GM18867 (cell line): ENCODE results near the gene KDM4B.

ENCODE experiments used
- ATAC-seq: cut with Tn5 transposase; IDR thresholded peaks from one replicate; pipeline ENCODE4 v1.9.1; 2021; ENCODE audit warnings: mild to moderate bottlenecking, moderate library complexity; ENCODE audit not compliant: unreplicated experiment

The KDM4B gene

DNA sequence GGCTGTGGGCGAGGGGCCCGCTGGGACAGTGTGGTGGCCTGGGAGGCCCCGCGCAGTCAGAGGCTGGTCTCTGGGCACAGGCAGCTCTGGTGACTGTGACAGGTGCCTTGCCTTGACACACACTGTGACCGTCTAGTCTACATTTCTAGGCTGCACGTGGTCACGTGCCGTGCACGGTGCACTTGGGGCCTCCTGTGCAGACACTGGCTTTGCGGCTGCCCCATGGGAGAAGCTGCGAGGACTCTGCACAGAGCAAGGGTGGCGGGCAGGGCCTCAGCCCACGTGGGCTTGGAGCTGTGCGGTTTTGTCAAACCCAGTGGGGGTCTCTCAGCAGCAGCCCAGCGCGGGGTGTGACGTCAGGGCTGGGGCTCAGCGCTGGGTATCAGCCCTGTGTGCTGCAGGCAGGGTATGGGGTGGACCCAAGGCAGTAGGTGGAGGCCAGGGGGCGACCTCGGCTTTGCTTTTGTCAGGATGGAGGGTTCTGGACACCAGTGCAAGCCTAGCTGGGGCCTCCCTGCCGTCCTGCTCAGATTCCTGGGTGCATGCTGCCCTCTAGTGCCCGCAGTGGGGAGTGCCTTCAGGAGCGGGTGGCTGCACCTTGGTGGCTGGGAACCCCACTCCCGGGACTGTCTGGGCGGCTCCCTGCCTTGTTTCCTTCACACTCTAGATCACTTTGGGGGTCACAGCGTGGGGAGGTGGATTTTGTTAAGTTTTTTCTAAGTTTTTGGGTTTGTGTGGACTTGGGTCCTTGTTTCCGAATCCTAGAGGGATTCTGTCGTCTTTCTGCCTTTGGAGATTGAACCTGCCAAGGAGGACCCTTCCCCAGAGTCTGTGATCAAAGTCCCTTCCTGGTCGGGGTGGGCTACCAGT is 62.6 kb downstream of the KDM4B start:
- peak; percentile 54 for ATAC-seq

DNA sequence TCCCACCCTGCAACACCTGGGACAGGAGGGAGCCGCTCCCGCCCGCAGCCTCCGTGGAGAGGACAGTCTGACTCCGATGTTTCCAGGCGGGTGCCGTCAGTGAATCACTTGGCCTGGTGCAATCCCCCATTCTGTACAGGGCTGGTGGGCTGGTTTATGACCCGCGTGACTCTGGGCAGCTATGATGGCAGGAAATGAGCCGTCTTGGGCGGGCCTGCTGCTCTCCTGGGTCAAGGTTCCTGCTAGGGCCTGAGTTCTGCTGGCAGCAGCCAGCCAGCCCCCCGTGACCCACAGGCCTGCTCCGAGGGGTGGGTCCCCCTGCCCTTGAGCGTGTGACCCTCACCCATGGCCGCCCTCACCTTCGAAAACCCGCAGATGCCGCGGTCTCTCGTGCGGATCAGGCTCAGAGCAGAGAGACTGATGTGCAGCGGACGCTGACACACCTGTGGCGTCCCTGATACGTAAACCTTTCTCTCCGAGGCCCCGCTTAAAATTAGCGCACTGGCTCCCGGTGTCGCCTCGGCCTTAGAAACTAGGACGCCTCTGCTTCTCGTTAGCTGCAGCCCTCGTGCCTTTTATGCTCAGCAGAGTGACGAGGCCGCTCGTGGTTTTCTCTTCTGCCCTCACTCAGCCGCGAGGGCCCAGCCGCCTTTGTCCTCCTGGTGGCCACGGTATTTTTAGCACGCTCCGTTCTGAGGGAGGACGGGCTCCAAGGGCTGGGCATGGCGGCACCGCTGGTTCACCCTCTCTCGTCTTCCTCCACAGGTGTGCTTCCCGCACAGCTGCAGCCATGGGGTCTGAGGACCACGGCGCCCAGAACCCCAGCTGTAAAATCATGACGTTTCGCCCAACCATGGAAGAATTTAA is 63.4 kb downstream of the KDM4B start:
- ATAC-seq: no peak

DNA sequence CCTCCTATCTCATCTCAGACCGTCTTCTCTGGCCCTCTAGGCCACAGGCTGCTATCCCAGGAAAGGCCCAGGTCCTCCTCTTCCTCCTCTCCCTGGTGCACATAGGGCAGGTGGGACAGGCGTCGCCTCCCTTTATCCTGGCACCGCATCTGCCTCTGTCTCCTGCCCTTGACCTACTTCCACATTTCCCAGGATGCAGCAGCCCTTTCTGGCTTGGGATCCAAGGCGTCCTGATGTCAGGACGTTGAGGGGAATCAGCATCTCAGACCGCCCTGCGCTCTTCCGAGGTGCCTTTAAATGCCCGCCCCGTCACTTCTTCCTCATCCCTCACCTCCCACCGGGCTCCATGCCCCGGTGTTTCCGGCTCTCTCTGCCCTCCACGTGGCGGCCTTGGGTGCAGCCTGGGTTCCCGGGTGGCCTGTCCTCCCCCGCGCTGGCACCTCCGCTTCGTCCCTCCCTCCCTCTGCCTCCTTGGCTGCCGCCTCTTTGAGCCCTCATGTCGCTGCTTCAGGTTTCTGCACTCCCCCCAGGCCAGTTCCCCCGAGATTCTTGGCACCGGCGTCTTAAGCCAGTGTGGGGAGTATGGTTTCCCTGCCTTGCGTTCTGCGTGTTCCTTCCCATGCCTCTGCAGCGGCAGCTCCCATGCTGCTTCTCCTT is 66.3 kb downstream of the KDM4B start:
- no peak for ATAC-seq

DNA sequence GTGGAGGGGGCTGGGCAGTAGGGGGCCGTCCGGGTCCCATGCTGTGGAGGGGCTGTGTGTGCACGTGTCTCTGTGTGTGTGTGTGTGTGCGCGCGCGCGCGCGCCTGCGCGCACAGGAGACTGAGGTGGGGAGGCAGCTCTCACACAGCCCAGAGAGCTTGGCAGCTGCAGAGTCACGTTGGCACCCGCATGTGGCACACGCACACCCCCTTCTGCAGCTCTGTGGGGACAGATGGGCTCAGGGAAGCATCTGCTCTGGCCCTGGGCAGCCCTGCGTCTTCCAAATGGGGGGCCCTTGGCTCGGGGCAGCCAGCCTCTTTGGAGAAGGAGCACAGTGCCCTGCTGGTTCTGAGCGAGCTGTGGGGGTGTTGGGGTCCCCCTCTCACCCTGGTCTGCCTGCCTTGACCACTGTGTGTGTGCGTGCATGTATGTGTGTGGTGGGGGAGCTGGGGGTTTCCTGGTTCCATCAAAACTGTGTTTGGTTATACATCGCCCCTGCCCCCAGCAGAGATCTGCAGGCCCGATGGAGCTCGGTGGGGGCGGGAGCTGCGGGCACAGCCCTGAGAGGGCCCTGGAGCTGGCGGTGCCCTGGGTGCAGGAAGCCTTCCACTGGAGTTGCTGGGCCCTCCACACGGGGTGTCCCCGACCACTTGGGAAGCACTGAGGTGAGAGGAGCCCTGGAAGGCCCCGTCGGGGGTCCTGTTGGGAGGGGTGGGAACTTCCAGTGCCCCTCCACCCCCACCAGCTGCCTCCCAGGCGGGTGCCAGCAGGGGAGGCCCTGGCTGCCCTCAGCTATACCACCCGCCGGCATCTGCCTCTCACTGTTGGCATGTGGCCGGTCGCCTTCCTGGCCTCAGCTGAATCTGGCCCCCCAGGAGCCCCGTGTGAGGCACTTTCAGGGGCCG is 67.1 kb downstream of the KDM4B start:
- no peak for ATAC-seq

DNA sequence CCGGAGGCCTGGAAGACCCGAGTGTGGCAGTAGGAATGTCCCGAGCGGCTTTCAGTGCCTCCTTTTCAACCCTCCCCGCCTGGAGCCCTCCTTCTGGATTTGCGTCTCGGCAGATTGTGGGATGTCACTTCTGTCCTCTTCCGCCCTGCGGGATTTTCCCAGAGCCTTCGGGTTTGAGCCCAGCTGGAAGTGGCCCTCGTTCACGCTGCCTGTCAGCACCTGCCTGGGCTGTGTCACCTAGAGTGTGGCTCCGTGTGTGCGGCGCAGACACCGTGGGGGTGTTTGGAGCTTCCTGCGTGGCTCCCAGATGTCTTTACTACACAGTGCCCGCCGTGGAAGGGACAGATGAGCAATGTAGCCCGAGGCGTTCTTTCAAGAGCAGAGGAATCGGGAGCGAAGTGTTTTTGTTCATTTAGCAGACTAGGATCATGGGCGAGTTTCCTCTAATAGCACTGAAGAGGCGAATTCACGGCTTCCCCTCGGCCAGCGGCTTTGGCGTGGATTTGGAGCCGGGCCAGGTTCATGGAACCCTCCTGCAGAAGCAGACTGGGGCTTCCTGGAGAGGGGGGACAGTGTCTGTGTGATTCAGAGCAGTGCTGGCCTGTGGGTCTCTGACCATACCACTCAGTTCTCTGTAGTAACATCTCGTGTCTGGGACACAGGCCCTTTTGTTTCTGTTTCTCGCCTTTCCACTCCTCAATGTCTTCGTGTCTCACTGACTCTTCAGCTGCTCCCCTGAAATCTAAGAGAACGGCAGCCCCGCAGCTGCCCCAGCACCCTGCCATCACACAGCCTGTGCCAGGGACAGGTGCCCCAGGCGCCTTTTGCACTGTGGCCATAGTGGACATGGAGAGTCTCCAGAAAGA is 68.0 kb downstream of the KDM4B start:
- ATAC-seq: no peak

DNA sequence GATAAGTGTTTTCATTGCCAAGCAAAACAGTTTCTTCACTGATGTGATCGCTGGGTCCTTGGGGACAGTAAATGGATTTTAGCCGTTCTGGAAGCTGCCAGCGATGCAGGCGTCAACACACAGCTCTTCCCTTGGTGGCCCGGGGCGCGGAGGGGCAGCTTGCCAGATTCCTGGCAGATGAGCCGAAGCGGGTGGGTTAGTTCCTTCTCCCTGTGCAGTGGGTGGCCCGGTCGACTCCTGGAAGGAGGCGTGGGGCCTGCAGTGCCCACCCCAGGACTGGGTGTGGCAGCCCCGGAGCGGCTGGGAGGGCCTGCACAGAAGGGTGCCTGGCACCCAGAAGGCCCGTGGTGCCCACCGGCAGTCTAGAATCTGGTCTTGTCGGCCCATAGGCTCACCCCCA is 69.0 kb downstream of the KDM4B start:
- ATAC-seq: no peak

DNA sequence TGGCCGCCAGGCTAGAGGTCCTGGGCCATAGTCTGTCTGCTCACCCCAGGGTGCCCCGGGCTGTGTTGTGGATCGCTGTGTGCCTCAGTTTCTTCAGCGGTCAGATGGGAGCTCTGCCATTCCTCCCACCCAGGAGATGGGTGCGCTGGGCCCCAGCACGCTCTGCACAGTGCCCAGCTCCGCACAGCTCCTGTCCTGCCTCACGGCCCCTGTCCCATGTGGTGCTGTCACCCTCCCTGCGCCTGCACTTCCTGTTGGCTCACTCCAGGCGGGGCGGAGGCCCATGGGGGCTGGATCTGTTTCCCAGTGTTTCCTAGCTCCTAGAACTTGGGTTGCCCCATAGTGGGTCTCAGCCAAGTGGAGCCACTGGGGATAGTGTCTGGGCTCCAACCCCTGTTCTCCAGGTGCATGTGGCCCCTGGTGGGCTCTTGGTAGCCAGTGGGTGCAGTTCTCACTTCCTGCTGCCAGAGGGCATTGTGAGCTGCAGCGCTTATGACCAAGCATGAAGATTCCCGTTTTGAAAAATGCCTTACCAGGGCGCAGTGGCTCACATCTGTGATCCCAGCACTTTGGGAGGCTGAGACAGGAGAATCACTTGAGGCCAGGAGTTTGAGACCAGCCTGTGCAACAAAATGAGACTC is 69.8 kb downstream of the KDM4B start:
- ATAC-seq: no peak

DNA sequence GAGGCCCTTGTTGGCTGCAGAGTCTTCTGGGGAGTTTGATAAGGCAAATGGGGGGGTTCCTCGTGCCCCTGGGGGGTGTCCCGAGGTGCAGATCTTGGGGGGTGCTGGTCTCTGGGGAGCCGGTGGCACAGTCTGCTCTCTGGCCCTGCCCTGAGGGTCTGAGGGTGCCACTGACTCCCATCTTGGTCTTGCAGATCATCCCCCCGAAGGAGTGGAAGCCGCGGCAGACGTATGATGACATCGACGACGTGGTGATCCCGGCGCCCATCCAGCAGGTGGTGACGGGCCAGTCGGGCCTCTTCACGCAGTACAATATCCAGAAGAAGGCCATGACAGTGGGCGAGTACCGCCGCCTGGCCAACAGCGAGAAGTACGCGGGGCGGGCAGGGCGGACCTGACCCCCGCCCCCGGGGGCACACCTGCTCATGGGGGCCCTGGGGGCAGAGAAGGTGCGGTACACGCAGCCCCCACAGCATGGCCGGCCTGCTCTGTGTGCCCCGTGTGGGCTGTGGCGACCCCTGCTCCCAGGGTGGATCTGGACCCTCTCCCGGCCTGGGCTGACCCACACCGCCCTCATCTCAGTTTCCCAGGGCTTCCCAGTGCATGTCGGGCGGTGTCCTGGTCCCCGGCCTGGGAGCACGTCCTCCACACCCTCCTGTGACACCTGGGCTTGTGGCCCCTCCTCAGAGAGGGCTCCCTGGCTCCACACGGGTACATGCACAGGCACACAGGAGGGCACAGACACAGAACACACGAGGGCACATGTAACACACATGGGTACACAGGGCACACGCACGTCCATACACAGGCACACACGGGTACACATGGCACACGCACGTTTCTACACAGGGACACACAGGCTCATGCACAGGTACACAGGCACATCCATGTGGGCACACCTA is 71.0 kb downstream of the KDM4B start:
- ATAC-seq: no peak

DNA sequence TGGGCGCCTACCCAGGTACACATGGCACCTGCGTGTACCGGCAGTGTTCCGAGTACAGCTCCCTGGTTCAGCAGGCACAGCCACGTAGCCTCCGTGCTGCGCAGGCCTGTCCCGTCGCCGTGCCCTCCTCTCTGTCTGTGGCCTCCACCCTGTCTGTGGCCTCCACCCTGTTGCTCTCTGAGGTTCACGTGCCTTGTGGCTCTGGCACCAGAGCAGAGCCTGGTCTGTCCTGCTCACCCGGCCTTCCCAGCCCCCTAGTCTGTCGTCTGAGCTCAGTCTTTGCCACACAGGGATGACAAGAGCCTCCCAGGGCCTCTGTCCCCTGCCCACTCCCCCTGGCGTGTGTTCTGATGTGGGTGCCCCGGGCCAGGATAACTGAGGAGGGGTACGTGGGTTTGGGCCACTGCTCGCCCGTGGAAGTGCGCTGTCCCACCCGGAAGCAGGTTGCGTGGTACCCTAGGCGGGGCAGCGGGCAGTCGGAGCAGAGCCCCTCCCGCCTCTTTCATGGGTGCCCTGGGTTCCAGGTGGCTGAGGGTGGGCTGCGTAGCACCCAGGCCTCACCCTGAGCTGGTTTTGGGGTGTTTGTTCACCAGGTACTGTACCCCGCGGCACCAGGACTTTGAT is 71.7 kb downstream of the KDM4B start:
- no peak for ATAC-seq

DNA sequence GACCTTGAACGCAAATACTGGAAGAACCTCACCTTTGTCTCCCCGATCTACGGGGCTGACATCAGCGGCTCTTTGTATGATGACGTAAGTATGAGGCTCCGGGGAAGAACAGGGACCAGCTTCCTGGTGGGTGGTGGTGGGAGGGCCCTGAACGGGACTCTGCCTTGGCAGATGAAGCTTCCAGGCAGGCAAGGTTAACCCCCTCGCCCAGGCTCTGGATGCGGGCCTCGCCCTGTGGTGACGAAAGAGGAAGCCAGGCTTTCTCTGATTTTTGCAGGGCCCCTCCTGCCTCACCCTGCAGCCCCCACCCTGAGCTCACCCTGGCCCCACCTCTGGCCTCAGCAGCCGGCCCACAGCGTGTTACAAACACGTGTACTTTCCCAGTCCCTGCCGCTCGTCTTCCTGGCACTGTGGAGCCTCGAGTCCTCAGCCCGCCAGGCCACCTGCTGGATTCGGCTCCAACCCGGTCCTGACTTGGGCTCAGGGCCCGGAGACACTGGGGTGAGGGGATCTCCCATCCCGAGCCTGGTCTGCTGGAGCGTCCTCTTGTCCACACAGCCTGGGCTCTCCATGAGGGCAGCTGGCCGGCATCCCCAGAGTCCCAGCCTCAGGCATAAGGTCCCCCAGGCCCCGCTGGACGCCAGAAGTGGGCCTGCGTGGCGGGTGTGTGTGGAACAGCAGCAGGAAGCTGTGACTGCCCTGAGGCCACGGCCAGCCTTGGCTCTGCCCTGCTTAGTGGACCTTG is 72.4 kb downstream of the KDM4B start:
- ATAC-seq: no peak

DNA sequence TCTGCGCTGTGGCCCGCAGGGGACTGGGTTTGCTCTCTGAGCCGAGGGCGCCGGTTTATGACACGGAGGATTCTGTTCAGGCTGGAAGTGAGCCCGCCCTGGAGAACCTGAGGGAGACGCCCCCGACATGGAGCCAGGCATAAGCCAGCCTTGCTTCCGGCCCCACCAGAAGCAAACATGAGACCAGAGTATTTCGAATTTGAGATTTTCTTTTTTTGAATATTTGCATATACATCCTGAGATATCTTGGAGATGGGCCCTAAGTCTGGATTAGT is 72.9 kb downstream of the KDM4B start:
- no peak for ATAC-seq

DNA sequence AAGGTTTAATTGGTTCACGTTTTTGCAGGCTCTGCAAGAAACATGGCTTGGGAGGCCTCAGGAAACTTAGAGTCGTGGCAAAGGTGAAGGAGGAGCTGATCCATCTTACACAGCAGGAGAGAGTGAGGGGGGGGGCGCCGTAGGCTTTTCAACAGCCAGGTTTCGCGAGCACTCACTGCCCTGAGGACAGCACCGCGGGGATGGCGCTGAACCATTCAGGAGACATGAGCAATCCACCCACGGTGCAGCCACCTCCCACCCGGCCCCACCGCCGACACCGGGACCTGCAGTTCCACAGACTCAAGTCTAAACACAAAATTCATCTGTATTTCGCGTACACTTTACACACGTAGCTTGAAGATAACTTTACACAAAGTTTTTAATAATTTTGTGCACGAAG is 73.6 kb downstream of the KDM4B start:
- no peak for ATAC-seq

DNA sequence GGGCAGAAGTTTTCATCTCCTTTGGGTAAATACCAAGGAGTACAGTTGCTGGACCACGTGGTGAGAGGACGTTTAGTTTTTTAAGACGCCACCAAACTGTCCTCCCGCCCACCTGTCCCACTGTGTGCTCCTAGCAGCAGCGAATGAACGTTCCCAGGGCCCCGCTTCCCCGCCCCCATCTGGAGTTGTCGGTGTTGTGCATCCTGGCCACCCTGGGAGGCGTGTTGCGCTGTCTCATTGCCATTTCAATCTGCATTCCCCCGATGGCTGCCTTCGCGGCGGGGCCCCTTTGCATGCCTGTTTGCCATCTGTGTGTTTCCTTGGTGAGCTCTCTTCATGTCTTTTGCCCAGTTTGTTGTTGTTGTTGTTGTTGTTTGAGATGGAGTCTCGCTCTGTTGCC is 76.1 kb downstream of the KDM4B start:
- ATAC-seq: no peak

DNA sequence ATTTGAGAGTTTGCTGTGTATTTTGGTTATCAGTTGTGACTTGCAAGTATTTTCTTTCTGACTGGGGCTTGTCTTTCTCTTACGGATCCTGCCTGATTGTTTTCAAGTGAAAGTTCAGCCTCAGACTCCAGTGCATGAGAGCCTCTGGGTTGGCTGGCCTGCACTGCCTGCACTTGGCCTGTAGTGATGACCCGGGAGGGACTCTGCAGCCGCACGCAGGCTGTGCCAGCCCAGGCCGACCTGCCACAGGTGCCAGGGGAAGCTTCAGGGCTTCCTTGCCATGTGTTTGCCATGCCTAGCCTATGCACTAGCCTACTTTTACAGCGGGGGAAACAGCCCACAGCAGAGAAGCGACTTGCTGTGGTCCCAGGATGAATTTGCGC is 77.0 kb downstream of the KDM4B start:
- no peak for ATAC-seq

DNA sequence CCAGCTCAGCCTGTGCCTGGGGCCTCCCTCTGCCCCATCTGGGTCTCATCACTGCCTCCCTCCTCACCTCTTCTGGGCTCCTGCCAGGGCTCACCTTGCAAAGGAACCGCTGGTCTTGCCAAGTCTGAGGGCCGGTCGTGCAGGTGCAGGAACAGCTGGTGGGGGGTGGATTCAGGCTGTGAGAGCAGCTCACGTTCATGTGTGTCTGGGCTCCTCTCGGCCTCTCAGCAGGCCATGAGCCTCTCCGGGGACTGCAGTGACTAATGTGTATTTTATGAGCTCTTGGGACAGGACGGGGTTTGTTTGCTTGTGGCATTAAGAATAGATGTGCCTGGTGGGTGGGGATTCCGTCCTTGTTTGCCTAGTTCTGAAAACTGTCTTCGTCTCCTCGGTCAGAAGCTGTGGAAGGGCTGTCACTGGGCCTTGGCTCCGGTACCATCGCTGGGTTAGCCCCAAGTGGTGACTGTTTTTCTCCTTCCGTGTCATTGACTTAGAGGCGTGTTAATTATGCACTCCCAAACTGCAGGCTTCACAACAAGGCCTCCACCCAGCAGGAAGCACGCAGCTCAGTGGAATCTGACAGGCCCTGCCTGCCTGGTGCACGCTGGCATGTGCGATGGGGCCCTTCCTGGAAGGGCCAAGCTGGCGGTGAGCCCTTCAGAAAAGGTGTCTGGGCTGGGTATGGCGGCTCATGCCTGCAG is 77.6 kb downstream of the KDM4B start:
- ATAC-seq: no peak

DNA sequence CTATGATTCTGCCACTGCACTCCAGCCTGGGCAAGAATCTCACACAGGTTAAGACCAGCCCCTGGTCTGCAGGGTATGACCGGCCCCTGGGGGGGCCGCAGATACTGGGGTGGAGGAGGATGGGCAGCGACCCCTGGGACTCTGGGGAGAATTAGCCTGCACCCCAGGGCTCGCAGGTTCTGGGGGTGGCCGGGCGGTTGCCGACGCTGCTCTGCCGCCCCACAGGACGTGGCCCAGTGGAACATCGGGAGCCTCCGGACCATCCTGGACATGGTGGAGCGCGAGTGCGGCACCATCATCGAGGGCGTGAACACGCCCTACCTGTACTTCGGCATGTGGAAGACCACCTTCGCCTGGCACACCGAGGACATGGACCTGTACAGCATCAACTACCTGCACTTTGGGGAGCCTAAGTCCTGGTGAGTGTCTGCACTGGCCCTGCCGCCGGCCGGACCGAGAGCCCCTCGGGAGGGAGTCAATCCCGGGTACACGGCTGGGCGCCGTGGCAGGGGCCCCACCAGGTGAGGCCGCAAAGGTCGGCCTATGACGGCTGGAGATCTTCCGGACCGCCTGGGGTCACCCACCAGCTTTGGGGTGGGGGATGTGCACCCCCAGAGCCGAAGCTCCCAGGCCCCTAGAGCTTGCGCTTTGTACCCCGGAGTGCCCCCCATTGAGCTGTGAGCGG is 78.5 kb downstream of the KDM4B start:
- ATAC-seq: no peak
